GM19324 (cell line): ENCODE measurements around the gene HINT3.
A peak's percentile ranks its signal among the peaks of the same experiment; 100 is the strongest.
"Not testable (repeated sequence)": the region's sequence is repeated elsewhere in the genome, so short reads cannot be mapped to it uniquely, and the experiment has no call there.

Experiments
- ATAC-seq: cut with Tn5 transposase; IDR thresholded peaks from one replicate; pipeline ENCODE4 v1.9.1; 2021; ENCODE audit warnings: mild to moderate bottlenecking, moderate library complexity; ENCODE audit not compliant: unreplicated experiment, low FRiP score

HINT3 gene

DNA sequence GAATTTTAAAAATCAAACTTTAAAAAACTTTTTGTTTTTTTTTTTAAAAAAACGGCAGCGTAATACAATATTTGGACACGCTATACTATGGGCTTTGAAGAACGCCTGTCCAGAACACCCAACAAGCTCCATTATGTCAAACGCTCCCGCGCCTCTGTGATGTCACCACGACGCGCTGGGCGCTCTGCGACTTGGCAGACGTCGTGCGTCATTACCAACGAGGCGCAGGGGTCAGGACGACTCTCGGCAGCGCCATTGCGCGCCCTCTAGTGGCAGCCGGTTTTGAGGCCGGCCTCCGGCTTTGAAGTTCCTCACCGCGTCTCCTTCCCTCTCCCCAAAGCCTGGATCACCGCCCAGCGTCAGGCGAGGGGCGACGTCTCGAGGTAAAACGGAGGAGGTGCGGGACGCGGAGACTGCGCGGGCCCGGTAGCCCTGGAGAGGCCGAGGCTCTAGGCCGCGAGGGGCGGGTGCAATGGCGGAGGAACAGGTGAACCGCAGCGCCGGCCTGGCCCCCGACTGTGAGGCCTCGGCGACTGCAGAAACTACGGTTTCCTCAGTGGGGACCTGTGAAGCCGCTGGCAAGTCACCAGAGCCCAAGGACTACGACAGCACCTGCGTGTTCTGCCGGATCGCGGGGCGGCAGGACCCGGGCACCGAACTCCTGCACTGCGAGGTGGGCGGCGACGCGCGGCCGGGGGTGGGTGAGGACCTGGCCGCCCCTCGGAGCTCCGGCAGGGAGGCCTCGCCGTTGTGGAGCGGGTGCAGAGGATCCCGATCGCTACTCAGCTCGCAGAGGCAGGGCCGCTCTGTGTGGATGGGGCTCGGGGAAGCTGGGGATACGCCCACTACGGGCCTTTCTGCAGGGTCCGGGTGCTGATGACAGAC lies at the start of gene HINT3:
Gene HINT3, plus strand, starts transcription at position 265 of the 885 bp plus-strand sequence. Its CDS starts 208 bp downstream, at position 473.
- peak; percentile 96 for ATAC-seq

DNA sequence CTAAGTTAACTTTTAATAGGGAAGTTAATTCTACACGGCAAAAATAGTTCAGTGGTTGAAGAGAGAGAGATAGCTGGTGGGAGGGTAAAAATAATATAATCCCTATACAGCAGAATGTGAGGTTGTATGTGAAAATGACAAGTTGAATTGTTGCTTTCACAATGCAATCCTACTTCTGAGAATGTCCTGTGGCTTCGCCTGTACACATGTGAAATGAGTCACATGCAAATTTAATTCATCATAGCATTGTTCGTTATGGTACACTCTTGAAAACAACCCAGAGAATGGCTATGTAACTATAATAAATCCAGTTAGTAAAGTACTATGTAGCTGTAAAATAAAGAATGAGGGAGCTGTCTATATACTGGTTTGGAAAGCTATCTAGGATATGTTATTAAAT lies 46.0 kb upstream of the HINT3 start:
- ATAC-seq: peak; percentile 89

DNA sequence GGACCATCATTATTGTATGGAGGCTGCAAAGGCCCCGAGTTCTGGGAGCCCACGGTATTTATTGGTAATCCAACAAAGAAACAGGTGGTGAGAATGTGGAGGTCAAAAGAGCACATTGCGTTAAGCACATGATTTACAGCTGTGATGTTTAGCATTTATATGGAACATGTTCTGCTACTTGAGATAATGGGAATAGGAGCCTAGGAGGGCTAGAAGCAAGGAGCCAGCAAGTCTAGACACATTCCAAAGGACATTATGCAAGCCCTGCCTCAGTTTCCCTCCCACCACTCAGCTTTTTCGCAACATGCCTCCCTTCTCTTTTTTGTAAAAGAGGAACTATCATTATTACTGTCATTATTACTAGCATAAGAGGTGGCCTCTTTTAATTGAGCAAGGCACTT lies 45.5 kb upstream of the HINT3 start:
- ATAC-seq: not testable (repeated sequence)

DNA sequence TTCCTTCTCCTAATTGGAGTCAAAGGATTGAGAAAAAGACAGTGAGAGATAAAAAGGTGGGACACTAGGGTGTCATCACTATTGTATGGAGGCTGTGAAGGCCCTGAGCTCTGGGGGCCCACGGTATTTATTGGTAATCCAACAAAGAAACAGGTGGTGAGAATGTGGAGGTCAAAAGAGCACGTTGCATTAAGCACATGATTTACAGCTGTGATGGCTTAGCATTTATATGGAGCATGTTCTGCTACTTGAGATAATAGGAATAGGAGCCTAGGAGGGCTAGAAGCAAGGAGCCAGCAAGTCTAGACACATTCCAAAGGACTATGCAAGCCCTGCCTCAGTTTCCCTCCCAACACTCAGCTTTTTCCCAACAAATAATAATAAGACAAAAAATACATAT lies 44.1 kb upstream of the HINT3 start:
- not testable (repeated sequence) for ATAC-seq

DNA sequence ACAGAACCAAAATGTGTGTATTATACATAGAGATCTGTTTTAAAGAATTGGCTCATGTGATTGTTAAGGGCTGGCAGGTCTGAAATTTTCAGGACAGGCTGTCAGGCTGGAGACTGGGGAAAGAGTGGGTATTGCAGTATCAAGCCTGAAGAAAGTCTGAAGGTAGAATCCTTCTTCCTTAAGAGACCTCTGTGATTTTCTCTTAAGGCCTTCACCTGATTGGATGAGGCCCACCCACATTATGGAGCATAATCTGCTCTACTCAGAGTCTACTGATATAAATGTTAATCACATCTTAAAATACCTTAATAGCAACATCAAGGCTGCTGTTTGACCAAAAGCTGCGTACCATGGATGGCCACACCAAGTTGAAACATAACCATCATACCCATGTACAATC lies 43.4 kb upstream of the HINT3 start:
- ATAC-seq: no peak

DNA sequence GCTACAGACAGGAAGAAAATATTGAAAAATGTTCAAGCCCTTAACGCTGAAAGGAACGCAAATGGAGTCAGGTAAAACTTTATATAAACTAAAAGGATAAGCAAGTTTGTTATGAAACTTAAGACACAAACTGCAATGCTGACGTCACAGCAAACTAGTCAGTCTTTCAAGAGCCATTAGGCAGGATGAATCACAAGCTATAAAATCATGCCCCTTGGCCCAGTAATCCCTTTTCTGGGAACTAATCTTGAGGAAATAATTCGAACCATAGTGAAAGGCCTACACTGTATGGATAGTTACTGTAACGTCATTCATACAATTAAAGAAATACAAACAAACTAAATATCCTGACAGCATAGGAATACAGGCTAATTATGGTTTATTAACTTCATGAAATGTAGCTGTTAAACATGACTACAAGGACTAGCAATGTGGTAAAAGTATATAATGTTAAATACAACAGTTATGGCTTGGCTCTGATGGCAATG lies 42.7 kb upstream of the HINT3 start:
- ATAC-seq: no peak

DNA sequence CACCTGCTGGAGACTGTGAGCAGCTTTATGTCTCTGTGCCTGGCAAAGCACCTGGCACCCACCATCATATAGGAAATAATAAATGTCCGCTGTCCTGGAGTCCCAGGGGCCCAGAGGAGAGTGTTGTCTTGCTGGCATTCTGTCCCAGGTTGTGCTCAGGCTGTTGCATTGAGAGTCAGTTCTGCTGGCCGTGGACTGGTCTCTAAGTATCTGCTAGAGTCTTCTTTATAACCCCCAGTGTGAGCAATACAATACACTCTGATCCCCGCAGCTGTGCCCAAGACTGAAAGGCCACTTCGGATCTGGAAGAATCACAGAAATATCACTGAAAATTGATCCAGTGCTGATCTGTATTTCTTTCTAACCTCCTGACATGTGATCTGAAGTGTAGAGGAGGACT lies 38.3 kb upstream of the HINT3 start:
- ATAC-seq: no peak

DNA sequence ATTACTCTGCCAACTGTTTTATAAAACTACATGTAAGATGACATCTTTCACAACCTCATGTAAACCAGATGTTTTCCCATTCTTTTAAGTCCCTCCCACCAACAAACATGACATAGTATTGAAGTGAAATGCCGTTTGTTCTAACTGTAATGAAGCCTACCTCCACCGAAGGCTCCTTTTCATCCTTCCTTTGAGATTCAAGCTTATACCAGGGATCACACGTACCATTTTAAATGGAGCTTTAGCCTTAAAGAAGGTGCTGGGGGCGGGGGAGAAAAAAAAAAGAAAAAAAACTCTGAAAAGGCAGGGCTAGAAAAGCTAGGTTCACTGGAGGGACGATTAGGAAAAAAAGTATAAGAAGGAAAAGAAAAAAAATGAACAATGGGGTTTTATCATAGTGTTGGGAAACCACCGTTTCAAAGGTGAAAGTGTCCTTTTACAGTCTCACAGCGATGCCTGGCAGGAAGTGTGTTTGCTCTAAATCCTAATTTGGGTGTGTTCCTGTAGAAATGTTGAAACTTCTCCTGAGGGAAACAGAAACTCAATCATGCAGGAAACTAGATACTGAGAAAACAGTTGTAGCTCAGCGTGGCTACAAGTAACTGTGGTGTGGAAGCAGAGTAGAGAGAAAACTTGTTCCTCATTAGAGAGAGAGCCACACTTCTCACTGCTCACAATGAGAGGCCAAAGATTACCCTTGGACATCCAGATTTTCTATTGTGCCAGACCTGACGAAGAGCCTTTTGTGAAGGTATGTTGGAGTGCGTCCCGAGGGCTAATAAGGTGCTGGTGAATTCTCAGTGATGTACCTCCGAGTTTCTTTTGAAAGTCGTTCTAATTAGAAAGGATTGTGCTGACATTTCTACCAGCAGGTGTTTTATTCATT lies 37.6 kb upstream of the HINT3 start:
- ATAC-seq: peak; percentile 94

DNA sequence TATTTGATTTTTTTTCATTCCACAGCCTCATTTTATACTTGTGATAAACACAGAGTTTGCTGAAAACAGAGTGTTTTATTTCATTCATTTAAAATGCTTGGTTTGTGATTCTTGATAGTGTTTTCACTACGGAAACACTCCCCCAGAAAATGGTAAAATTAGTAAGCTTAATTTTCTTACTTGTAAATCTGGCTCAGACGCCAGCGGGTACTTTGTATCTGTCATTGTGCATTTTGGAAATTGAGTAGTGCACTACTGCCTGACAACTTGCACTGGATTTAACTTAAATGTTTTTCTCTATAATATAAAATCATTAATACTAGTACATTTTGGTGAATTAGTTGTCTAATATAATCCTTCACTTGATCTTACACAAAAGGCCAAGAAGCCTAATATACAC lies 37.0 kb upstream of the HINT3 start:
- no peak for ATAC-seq

DNA sequence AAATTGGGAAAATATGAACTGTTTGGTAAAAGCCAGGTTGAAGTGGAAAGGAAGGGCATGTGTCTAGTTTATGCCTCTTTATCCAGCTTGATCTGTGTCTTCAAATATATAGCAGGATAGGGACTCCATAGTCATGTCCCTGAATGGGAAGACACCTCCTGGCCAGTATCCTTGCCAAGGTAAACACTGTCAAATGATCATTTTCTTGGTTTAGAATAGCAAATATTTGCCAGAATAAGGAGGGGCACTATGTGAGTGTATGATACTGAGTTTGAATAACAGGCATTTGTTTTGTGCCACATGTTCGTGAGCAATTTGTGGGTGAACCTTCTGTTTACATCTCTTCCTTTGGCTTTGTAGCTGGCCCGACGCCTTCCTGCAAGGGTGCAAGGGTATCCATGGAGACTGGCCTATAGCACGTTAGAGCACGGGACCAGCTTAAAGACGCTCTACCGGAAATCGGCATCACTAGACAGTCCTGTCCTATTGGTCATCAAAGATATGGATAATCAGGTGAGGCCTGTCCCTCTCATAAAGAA lies 34.2 kb upstream of the HINT3 start:
- no peak for ATAC-seq

DNA sequence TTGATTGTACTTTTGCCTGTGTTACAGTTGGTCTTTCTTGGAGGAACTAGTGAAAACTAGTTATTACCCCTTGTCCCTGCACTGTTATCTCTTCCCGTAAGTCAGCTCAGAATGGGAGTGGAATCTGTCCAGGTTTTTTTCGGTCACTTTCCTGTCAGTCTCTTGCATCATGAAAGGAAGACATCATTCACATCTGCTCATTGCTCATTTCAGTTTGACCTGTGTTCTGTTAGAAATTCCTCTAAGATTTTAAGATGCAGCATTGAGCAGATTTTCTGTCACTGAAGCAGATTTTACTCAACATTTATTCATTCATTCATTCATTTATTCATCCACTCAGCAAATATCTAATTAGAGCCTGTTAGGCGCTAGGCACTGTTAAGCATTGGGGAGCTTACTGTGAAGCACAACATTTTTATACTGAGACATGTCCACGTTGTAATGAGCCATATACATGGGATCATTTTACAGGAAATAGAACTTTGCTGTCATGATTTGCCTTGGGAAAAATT lies 33.1 kb upstream of the HINT3 start:
- ATAC-seq: no peak

DNA sequence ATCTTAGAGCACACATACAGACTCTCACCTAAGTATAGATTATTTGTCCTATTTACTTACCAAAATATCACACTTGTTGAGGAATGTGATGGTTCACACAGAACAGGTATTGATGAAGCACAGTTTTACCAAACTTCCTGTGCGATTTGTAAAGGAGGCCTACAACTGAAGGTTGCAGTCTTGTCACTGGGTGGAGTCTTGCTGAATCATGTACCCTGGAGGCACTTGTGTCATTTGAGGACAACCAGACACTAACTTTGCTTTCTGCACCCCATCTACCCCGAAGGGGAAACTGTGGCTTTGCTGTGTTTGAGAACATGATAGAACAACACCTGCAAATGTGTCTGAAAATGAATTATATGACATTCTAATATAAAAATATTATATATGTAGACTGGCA lies 32.4 kb upstream of the HINT3 start:
- ATAC-seq: no peak

DNA sequence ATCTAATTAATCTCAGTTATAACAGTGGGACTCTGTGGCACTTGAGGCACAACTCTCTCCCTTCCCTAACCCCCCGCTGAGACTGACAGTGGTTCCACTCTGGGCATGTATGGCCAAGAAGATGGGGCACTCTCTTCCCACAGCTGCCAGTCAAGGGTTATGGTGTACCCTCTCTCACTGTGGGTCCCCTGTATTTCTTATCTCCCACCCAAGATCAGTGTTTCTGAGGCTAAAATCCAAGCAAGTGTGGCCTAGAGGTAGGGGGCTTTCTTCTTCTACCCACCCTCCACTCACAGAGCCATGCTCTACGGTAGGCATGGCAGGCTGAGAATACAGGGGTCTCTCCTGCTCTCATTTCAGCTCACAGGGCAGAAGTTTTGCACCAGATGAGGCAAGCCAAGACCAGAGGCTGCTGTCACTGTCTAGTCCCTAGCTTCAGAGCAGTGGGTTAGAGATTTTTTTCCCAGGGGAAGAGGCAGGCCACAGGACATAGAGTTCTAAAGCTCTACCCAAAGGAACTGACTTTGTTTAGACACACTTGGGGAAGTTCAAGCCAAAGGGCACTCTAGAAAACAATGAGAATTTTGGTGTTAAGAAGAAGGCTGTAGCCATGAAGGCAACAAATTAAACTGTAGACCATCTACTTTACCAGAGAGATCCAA lies 31.7 kb upstream of the HINT3 start:
- ATAC-seq: no peak

DNA sequence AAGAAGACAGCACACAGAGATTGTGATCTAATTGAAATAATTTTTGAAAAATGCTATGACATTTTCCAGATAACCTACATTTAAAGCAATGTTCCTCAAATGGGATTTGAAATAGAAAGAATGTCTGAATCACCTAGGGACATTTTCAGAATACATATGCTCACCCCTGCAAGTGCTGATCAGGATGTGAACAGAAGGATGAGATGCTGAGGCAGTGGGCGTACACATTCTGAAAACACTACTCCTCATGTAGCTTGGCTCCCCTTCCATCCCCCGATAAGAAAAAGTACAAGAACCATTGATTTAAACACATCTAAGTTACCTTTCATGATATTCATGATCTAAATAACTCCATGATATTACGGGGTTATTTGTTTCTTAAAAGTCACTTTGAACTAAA lies 29.9 kb upstream of the HINT3 start:
- no peak for ATAC-seq

DNA sequence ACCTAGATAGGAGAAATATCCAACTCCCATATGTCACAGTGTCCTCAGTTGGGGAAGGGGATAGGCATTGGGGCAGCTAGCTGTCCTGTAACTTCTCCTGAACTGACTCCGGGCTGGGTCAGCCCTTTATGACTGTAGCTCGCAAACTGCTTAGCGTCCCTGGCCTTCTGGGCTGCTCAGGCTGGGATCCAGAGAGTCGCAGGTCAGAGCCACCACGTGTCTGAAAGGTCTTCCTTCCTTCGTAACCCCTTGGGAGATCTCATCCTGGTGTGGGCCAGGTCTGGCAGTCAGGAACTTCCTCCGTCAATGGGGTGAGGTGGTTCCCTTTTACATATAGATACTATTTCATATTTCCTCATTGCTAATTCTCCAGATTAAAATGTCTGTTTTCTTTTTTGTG lies 28.8 kb upstream of the HINT3 start:
- no peak for ATAC-seq

DNA sequence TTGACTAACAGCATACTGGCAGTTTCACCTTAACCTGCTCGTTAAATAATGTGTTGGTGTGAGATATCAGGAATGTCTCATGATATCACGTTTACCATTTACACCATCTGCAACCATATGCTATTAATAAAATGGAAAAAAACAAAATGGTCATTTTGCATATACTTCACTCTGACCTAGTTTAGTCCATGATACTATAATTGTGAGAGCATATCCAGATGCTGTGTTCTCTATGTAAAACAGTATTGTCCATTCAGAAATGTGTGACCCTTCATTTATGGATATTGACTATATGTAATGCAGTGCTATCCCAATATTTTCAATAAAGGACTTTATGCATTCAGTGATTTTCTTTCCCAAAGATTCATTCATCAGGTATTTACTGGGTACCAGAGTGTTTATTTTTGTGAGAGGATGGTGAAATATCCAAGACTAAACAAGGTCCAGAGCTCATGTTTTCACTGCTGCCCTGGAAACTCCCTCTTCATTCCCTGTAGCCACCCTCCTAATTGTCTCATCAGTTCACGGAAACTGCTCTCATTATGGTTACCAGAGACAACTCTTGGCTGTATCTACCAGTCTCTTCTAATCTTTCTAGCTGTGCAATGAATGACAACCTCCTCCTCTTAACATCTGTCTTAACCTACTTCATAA lies 25.7 kb upstream of the HINT3 start:
- ATAC-seq: no peak

DNA sequence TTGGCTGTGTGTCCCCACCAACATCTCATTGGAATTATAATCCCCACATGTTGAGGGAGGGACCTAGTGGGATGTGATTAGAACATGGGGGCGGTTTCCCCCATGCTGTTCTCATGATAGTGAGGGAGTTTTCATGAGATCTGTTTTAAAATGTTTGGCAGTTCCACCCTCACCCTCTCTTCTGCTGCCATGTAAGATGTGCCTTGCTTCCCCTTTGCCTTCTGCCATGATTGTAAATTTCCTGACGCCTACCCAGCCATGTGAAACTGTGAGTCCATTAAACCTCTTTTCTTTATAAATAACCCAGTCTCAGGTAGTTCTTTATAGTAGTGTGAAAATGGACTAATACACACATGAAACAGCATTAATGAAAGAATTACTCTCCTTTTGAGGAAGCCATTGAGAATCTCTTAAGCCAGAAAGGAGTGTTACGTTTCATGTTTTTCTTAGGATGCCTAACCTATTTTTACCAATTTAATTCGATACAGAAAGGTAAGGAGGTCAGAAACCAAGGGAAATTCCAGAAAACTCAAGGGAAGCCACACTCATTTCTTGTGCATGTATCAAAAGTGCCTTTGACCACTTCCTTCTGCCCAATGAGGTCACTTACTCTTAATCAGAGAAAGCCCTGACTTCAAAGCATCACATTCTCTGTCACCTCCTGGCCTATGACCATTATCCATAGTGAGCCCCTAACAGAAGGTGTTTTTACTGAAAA lies 24.7 kb upstream of the HINT3 start:
- ATAC-seq: no peak

DNA sequence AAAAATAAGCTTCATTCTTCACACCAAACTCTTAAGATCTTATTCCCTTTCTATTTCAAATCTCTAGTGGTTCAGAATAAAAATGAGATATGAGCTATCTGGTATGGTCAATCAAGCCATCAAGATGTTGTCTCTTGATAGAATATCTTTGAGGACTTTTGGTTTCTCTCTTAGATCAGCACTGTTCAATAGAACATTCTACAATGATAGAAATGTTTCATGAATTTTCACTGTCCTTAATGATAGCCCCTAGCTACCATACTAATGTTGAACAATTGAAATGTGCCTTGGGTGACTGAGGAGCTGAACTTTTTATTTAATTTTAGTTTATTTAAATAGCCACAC lies 24.1 kb upstream of the HINT3 start:
- no peak for ATAC-seq

DNA sequence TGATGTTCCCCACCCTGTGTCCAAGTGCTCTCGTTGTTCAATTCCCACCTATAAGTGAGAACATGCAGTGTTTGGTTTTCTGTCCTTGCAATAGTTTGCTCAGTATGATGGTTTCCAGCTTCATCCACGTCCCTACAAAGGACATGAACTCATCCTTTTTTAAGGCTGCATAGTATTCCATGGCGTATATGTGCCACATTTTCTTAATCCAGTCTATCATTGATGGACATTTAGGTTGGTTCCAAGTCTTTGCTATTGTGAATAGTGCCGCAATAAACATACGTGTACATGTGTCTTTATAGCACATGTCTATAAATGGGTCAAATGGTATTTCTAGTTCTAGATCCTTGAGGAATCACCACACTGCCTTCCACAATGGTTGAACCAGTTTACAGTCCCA lies 21.1 kb upstream of the HINT3 start:
- ATAC-seq: not testable (repeated sequence)
